AG04449 (cell line): ENCODE results near the gene GPR42.

Source experiments
- CTCF ChIA-PET: fragments of 350-600 bp; formaldehyde crosslinking; extraction: SDS; loops from one replicate; lab custom pipeline; 2021; ENCODE audit warnings: antibody characterized with exemption; lab: Yijun Ruan, JAX
- POLR2A ChIA-PET: fragments of 400-600, 350-600 bp; formaldehyde crosslinking; extraction: SDS; loops from one replicate; lab custom pipeline; 2020; ENCODE audit warnings: antibody characterized with exemption, inconsistent platforms; lab: Yijun Ruan, JAX
- DNase-seq: peaks from one replicate; pipeline ENCODE4 v3.0.0-alpha.2; 2010; ENCODE audit warnings: low read depth, low spot score
- H3K4me3 ChIP-seq: 2 replicates; pipeline ENCODE4 v1.5.1; 2011; ENCODE audit warnings: low read depth, mild to moderate bottlenecking, control low read depth, low read length
- CTCF ChIP-seq: IDR thresholded peaks from one replicate; pipeline ENCODE4 v1.5.1; 2011; ENCODE audit warnings: mild to moderate bottlenecking, moderate library complexity, low read length, control low read depth, inconsistent platforms; ENCODE audit not compliant: insufficient read depth; ENCODE audit errors: missing control alignments

GPR42 gene

GRCh38 chr19:35344511-35345031, 26.3 kb upstream of the GPR42 start:
- CTCF ChIA-PET, result interaction anchor here (0.9 kb wide), 1 partner anchor 9 kb away, joined by 5 read pairs; no protein-coding TSS in a partner anchor
- POLR2A ChIA-PET, result no interaction called here
- no peak for TF ChIP-seq CTCF
- no peak overlapping the region for H3K4me3 ChIP-seq
- DNase-seq, result no peak

- no peak for DNase-seq
- POLR2A ChIA-PET, result no interaction called here
- CTCF ChIA-PET, result no interaction called here
- H3K4me3 ChIP-seq, result no peak overlapping the region
- TF ChIP-seq CTCF, result no peak
These were observed 25.2 kb upstream of the GPR42 start for GRCh38 chr19:35345671-35346111.

- no peak for DNase-seq
- ChIA-PET CTCF (no interaction called here), POLR2A (no interaction called here)
- no peak overlapping the region for H3K4me3 ChIP-seq
- TF ChIP-seq CTCF, result no peak
These were observed 24.4 kb upstream of the GPR42 start for GRCh38 chr19:35346193-35347052.

GRCh38 chr19:35347171-35347929, 23.5 kb upstream of the GPR42 start, which contains the start of gene FFAR1:
Gene FFAR1, plus strand, starts transcription at chr19:35347902. Its CDS starts 3,650 bp downstream, at chr19:35351552.
- ChIA-PET CTCF (interaction anchor here (0.8 kb wide), 1 partner anchor 163 kb away, joined by 3 read pairs; no protein-coding TSS in a partner anchor), POLR2A (no interaction called here)
- no peak for TF ChIP-seq CTCF
- DNase-seq, result no peak
- H3K4me3 ChIP-seq, result no peak within 1 kb of the TSS

GRCh38 chr19:35347930-35348298, 23.0 kb upstream of the GPR42 start:
- ChIA-PET CTCF (interaction anchor here (0.8 kb wide), 1 partner anchor 163 kb away, joined by 3 read pairs; no protein-coding TSS in a partner anchor), POLR2A (interaction anchor here (0.6 kb wide), 1 partner anchor 267 kb away, joined by 3 read pairs; no protein-coding TSS in a partner anchor)
- TF ChIP-seq CTCF, result no peak
- no peak overlapping the region for H3K4me3 ChIP-seq
- no peak for DNase-seq
